GM21381 (cell line): Measurements from ENCODE around the gene FAHD2B.
"Not testable (repeated sequence)": the region's sequence is repeated elsewhere in the genome, so short reads cannot be mapped to it uniquely, and the experiment has no call there.

Source experiments
- ATAC-seq: cut with Tn5 transposase; IDR thresholded peaks from one replicate; pipeline ENCODE4 v1.9.1; 2021; ENCODE audit warnings: mild to moderate bottlenecking, moderate library complexity; ENCODE audit not compliant: unreplicated experiment

FAHD2B gene

DNA sequence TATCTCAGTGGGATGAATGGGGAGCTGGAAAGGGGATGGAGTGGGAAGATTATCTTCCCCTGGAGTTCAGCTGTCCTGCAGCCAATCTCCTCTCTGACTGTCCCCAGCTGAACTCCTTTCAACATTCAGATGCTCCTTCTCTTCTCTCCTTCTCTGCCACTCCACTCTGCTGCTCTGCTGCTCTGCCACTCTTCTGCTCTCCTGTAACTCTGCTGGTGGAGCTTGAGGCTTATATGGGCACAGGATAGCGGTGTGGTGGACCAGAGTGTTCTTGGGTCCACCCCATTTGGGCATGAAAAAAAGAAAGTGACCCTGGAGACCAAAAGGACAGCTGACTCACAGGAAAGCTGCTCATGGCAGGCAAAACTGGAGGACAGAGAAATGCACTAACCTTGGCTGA, 26.6 kb downstream of the FAHD2B start:
- no peak for ATAC-seq

DNA sequence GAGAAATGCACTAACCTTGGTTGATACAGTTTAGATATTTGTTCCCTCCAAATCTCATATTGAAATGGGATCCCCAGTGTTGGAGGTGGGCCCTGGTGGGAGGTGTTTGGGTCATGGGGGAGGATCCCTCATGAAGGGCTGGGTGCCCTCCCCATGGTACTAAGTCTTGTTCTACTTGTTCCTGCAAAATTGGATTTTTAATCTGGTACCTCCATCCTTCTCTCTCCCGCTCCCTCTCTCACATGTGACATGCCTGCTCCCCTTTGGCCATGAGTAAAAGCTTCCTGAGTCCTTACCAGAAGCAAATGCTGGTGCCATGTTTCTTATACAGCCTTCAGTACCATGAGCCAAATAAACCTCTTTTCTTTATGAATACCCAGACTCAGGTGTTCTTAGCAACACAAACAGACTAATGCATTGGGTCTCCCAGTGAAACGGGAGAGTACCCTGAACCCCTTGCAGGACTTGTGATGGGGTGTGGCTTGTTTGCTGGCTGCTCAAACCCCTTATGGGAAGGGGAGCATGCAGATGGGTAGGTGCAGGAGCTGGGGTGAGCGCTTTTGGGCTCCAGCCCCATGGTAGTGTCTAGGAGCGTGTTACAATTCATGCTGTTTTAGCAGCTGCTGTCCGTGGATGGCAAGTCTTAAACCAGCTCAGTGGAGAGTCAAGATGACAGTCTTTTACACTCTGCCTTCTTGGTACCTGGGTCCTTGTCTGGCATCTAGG, 27.2 kb downstream of the FAHD2B start:
- ATAC-seq: no peak

- not testable (repeated sequence) for ATAC-seq
Observed at GRCh38 chr2:97066030-97066429, 28.7 kb downstream of the FAHD2B start.

GRCh38 chr2:97062020-97062419, 32.7 kb downstream of the FAHD2B start:
- not testable (repeated sequence) for ATAC-seq

- not testable (repeated sequence) for ATAC-seq
Observed at GRCh38 chr2:97059782-97060181, 34.9 kb downstream of the FAHD2B start.

DNA sequence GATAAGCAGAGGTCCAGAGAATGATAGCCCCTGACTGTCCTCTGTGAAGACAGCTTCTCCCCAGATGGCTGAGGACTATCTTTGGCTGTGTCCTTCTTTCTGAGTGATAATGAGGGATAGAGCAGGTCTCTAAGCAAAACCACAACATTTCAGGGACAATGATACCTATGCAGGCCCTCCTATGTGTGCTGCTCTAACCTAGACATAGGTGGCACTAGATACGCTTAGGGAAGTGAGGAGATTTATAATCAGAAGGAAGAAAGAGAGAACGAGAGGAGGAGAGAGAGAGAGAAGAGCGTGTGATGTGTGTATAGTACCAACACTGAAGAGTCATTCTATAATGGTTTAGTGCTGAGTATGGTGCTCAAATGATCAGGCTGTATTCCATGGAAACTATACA, 38.5 kb downstream of the FAHD2B start:
- not testable (repeated sequence) for ATAC-seq

GRCh38 chr2:97050032-97050431, 44.6 kb downstream of the FAHD2B start:
- ATAC-seq: not testable (repeated sequence)

- not testable (repeated sequence) for ATAC-seq
Observed at GRCh38 chr2:97048448-97048847, 46.2 kb downstream of the FAHD2B start.

DNA sequence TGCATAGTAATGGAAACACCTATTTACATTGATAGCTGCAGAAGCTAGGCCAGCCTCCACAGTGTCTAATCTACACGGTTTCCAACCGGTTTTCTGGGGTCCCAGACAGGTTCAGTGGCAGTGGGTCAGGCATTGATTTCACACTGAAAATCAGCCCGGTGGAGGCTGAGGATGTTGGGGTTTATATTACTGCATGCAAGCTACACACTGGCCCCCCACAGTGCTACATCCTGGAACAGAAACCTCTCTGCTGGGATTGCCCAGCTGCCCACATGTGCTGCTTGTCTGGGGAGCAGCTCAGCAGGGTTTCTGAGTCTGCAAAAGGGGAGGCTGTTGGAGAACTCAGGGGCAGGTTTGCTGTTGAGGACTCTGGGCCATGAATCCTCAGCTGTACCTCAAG, 48.0 kb downstream of the FAHD2B start:
- not testable (repeated sequence) for ATAC-seq

DNA sequence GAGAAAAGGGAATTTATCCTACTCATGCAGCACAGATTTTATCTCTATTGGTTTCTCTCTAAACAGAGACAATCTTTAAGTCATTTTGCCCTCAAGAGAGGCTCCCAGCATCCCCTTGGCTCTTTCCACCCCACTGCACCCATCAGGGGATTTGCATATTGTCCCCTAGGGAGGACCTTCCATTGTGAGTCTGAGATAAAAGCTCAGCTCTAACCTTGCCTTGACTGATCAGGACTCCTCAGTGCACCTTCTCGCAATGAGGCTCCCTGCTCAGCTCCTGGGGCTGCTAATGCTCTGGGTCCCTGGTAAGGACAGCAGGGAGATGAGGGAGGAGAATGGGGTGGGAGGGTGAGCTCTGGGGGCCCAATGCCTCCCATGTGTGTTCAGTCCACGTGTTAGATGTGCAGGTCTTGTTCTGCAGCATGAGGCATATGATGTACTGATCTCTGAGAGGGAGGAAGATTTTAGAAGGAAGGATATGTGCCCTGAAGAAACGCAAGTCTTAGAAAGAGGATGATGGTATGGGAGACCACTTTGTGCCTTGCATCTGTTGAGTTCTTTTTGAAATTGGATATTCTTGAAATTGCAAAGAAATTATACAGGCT, 48.7 kb downstream of the FAHD2B start:
- not testable (repeated sequence) for ATAC-seq
